ENCODE data around the gene TMEM250. TPM values are rescaled to one million over a fixed set of nuclear protein-coding genes. Genes with fewer than 3 reads are reported as not detected.

TMEM250 gene
- total RNA-seq, 2 donors from 2014 or later = 38.9 to 40.1 TPM

DNA sequence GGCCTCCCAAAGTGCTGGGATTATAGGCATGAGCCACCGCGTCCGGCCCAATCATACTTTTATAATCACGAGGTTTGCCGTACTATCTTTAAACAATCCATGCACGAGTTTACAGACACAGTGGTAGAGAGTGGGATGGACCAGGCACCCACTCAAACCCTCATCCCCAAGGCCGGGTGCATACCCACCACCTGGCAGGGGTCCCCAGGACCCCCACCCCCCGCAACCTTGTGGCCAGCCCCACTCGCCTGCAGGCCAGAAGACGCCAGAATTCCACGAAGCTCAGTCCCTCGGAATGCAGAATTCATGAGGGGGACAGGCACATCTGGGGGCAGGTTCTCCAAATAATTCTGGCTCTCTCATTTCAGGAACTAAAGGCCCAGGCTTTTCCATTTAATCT, 40.7 kb downstream of the TMEM250 start:
- ATAC-seq (ENCODE audit: insufficient number of reproducible peaks, low FRiP score, low read depth) = no peak
- Histone ChIP-seq H3K4me1 (ENCODE audit: control insufficient read depth in 1 of 2, low read depth in 2 of 2) (peaks cover 12 to 47% of the 10 kb centered on the region in 2 donors), H3K4me3 (no peak overlapping the region), H3K27me3 (replicated peaks; ENCODE audit: insufficient read depth) (no peaks in the 10 kb centered on the region), H3K27ac (no peak overlapping the region), H3K36me3 (peaks cover 6% of the 10 kb centered on the region), H3K9me3 (no peaks in the 10 kb centered on the region)
- no peak for TF ChIP-seq CTCF (IDR thresholded peaks at IDR 0.05)
- no peak for DNase-seq (ENCODE audit: low spot score)

- Histone ChIP-seq H3K27ac (no peak overlapping the region), H3K36me3 (peaks cover 6% of the 10 kb centered on the region), H3K27me3 (replicated peaks; ENCODE audit: insufficient read depth) (no peaks in the 10 kb centered on the region), H3K9me3 (no peaks in the 10 kb centered on the region), H3K4me1 (ENCODE audit: control insufficient read depth in 1 of 2, low read depth in 2 of 2) (peaks cover 12 to 42% of the 10 kb centered on the region in 2 donors), H3K4me3 (no peak overlapping the region)
- DNase-seq (ENCODE audit: low spot score) = no peak
- no peak for TF ChIP-seq CTCF (IDR thresholded peaks at IDR 0.05)
- no peak for ATAC-seq (ENCODE audit: insufficient number of reproducible peaks, low FRiP score, low read depth)
These were observed 41.2 kb downstream of the TMEM250 start for GRCh38 chr9:136077491-136077890.

DNA sequence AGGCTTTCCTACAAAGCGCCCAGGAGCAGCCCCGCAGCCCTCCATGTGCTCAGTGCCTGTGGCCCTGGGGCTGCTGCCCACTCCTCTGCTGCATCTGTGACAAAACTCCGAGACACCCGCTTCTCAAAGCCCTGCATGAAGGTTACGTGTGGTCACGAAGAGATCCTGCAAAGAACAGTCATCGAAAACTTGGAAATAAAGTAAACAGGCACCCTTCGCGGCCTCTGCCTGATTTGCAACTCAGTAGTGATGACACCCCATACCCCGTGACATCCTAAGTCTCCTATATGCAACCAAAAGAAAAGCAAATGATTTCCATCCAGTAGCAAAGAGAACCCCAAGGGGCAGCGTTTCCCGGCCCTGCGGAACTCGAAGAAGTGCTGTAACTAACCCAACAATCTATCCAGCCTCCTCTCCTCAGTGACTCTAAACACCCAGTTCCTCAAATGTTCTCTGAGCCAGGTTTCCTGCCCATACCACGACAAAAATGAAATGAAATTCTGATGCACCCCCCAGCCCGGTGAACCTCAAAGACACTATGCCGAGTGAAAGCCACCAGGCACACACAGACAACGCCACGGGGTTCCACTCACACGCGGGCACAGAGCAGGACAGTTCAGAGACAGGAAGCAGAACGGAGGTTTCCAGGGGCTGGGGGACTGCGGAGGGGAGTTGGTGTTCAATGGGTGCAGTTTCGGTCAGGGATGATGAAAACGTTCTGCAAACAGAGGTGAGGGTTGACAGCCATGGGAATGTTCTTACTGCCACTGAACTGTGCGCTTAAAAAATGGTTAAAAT, 42.6 kb downstream of the TMEM250 start:
- Histone ChIP-seq H3K4me3 (no peak overlapping the region), H3K36me3 (peaks cover 6% of the 10 kb centered on the region), H3K27me3 (replicated peaks; ENCODE audit: insufficient read depth) (no peaks in the 10 kb centered on the region), H3K4me1 (ENCODE audit: control insufficient read depth in 1 of 2, low read depth in 2 of 2) (peaks cover 12 to 28% of the 10 kb centered on the region in 2 donors), H3K9me3 (no peaks in the 10 kb centered on the region), H3K27ac (no peak overlapping the region)
- DNase-seq (ENCODE audit: low spot score) (no peak), ATAC-seq (ENCODE audit: insufficient number of reproducible peaks, low FRiP score, low read depth) (no peak)
- no peak for TF ChIP-seq CTCF (IDR thresholded peaks at IDR 0.05)

GRCh38 chr9:136075134-136075841, 43.4 kb downstream of the TMEM250 start:
- no peaks in the 10 kb centered on the region for H3K9me3 ChIP-seq
- H3K4me1 ChIP-seq (ENCODE audit: control insufficient read depth in 1 of 2, low read depth in 2 of 2) = peaks cover 12 to 20% of the 10 kb centered on the region in 2 donors
- ATAC-seq (ENCODE audit: insufficient number of reproducible peaks, low FRiP score, low read depth) = no peak
- H3K36me3 ChIP-seq = peaks cover 6% of the 10 kb centered on the region
- no peak overlapping the region for H3K4me3 ChIP-seq
- no peaks in the 10 kb centered on the region for H3K27me3 ChIP-seq (replicated peaks; ENCODE audit: insufficient read depth)
- TF ChIP-seq CTCF (IDR thresholded peaks at IDR 0.05) = no peak
- no peak for DNase-seq (ENCODE audit: low spot score)
- no peak overlapping the region for H3K27ac ChIP-seq

DNA sequence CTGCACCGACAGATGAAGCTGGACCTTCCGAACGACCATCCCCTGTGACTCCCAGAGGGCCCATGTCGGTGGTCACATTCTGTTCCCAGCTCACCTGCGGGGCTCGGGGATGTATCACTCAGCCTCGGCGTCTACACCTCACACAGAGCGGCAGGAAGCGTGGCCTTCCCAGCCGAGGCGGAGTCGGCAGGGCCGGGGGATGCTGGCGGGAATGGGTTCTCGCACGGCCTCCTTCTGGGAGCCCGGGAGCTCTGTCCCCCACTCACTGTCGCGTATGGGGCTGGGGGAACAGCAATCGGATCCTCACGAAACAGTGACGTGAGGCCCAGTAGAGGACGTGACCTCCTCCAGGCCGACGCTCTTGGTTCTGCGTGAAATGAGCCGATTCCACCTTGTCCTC, 44.0 kb downstream of the TMEM250 start:
- Histone ChIP-seq H3K9me3 (no peaks in the 10 kb centered on the region), H3K4me3 (no peak overlapping the region), H3K27me3 (replicated peaks; ENCODE audit: insufficient read depth) (no peaks in the 10 kb centered on the region), H3K4me1 (ENCODE audit: control insufficient read depth in 1 of 2, low read depth in 2 of 2) (peaks cover 12 to 14% of the 10 kb centered on the region in 2 donors), H3K36me3 (peaks cover 6% of the 10 kb centered on the region), H3K27ac (no peak overlapping the region)
- ATAC-seq (ENCODE audit: insufficient number of reproducible peaks, low FRiP score, low read depth) = no peak
- no peak for TF ChIP-seq CTCF (IDR thresholded peaks at IDR 0.05)
- DNase-seq (ENCODE audit: low spot score) = no peak

All from thoracic aorta (tissue), 2 donors.